Embryonic facial prominence (tissue), 1 donor: ENCODE measurements around the gene BMPER.

Experiments
- DNase-seq: peaks from one replicate; pipeline ENCODE4 v3.0.0-alpha.2; 2016; ENCODE audit errors: extremely low spot score

The BMPER gene

GRCh38 chr7:33923440-33924229 lies 18.3 kb downstream of the BMPER start:
- no peak for DNase-seq

GRCh38 chr7:33926535-33926934 lies 21.2 kb downstream of the BMPER start:
- no peak for DNase-seq

- no peak for DNase-seq
Observed at GRCh38 chr7:33928986-33929385, 23.6 kb downstream of the BMPER start.

GRCh38 chr7:33932221-33932620 lies 26.9 kb downstream of the BMPER start:
- no peak for DNase-seq

GRCh38 chr7:33932832-33933468 lies 27.6 kb downstream of the BMPER start:
- DNase-seq: peak; percentile 78

GRCh38 chr7:33933611-33934281 lies 28.4 kb downstream of the BMPER start:
- no peak for DNase-seq

- no peak for DNase-seq
Observed at GRCh38 chr7:33934391-33934790, 29.1 kb downstream of the BMPER start.

GRCh38 chr7:33936503-33936902 lies 31.2 kb downstream of the BMPER start:
- no peak for DNase-seq

GRCh38 chr7:33937871-33938270 lies 32.5 kb downstream of the BMPER start:
- no peak for DNase-seq

- no peak for DNase-seq
Observed at GRCh38 chr7:33939121-33939520, 33.8 kb downstream of the BMPER start.

GRCh38 chr7:33940503-33940902 lies 35.2 kb downstream of the BMPER start:
- no peak for DNase-seq

GRCh38 chr7:33941418-33941817 lies 36.1 kb downstream of the BMPER start:
- no peak for DNase-seq

- no peak for DNase-seq
Observed at GRCh38 chr7:33946094-33946699, 40.9 kb downstream of the BMPER start.

- no peak for DNase-seq
Observed at GRCh38 chr7:33950047-33950714, 44.8 kb downstream of the BMPER start.

- DNase-seq: no peak
Observed at GRCh38 chr7:33952824-33953223, 47.5 kb downstream of the BMPER start.

- DNase-seq: no peak
Observed at GRCh38 chr7:33958104-33958503, 52.8 kb downstream of the BMPER start.

GRCh38 chr7:33959676-33960075 lies 54.3 kb downstream of the BMPER start:
- no peak for DNase-seq

- no peak for DNase-seq
Observed at GRCh38 chr7:33961948-33962347, 56.6 kb downstream of the BMPER start.

- no peak for DNase-seq
Observed at GRCh38 chr7:33964417-33965182, 59.3 kb downstream of the BMPER start.

- no peak for DNase-seq
Observed at GRCh38 chr7:33965183-33965744, 59.9 kb downstream of the BMPER start.

GRCh38 chr7:33968591-33968990 lies 63.3 kb downstream of the BMPER start:
- DNase-seq: no peak
